OCI-LY7 (cell line): ENCODE data around the gene CNTLN.

Experiments
- CTCF ChIP-seq: fragments of 200-600 bp; sonication (generic); conservative IDR thresholded peaks from 2 replicates; pipeline ENCODE4 v1.5.1; 2014; ENCODE audit warnings: mild to moderate bottlenecking, antibody characterized with exemption, low read length, moderate library complexity, mixed read lengths
- EZH2phosphoT487 ChIP-seq: fragments of 200-600 bp; sonication (generic); IDR thresholded peaks from 2 replicates; pipeline ENCODE4 v1.6.1; 2018; ENCODE audit warnings: low read depth, borderline replicate concordance, mild to moderate bottlenecking, mixed run types, antibody characterized with exemption, low read length, moderate library complexity, mixed read lengths

- TF ChIP-seq CTCF (peak; percentile 79), EZH2phosphoT487 (no peak)
These were observed 18.4 kb upstream of the CNTLN start for GRCh38 chr9:17116400-17116837.
